ENCODE data around the gene NGFR. TPM values are rescaled to one million over a fixed set of nuclear protein-coding genes. Genes with fewer than 3 reads are reported as not detected.

Gene NGFR
- total RNA-seq, 2 donors from 2014 or later, result 0.26 TPM; not detected in 1

GRCh38 chr17:49521471-49522356, 26.6 kb downstream of the NGFR start:
- Mint-ChIP-seq H3K36me3 (no peaks in the 10 kb centered on the region), H3K27ac (no peak overlapping the region), H3K4me3 (no peak overlapping the region), H3K27me3 (peaks cover 0 to 11% of the 10 kb centered on the region in 2 donors), H3K9me3 (no peaks in the 10 kb centered on the region), H3K4me1 (ENCODE audit: low read depth in 2 of 2) (peaks cover 0 to 2% of the 10 kb centered on the region in 2 donors)
- no peak for DNase-seq (ENCODE audit: low spot score)
- no peak for ATAC-seq

GRCh38 chr17:49522357-49522890, 27.3 kb downstream of the NGFR start:
- no peaks in the 10 kb centered on the region for H3K36me3 Mint-ChIP-seq
- ATAC-seq (no peak), DNase-seq (ENCODE audit: low spot score) (no peak)
- no peak overlapping the region for H3K27ac Mint-ChIP-seq
- H3K4me3 Mint-ChIP-seq, result no peak overlapping the region
- H3K9me3 Mint-ChIP-seq, result no peaks in the 10 kb centered on the region
- H3K27me3 Mint-ChIP-seq, result peaks cover 0 to 11% of the 10 kb centered on the region in 2 donors
- H3K4me1 Mint-ChIP-seq (ENCODE audit: low read depth in 2 of 2), result peaks cover 0 to 2% of the 10 kb centered on the region in 2 donors

GRCh38 chr17:49523196-49523595, 28.1 kb downstream of the NGFR start:
- peaks cover 0 to 2% of the 10 kb centered on the region in 2 donors for H3K4me1 Mint-ChIP-seq (ENCODE audit: low read depth in 2 of 2)

GRCh38 chr17:49523706-49524472, 28.8 kb downstream of the NGFR start:
- peak; percentile 40 to 62 for ATAC-seq
- H3K9me3 Mint-ChIP-seq, result no peaks in the 10 kb centered on the region
- H3K27me3 Mint-ChIP-seq, result peaks cover 0 to 13% of the 10 kb centered on the region in 2 donors
- H3K4me3 Mint-ChIP-seq, result no peak overlapping the region
- no peaks in the 10 kb centered on the region for H3K36me3 Mint-ChIP-seq
- H3K4me1 Mint-ChIP-seq (ENCODE audit: low read depth in 2 of 2), result peaks cover 0 to 2% of the 10 kb centered on the region in 2 donors
- H3K27ac Mint-ChIP-seq, result no peak overlapping the region
- DNase-seq (ENCODE audit: low spot score), result no peak

More at GRCh38 chr17:49523196-49523595, 28.1 kb downstream of the NGFR start:
- DNase-seq (ENCODE audit: low spot score) (no peak), ATAC-seq (no peak)
- H3K27ac Mint-ChIP-seq, result no peak overlapping the region
- H3K9me3 Mint-ChIP-seq, result no peaks in the 10 kb centered on the region
- H3K27me3 Mint-ChIP-seq, result peaks cover 0 to 13% of the 10 kb centered on the region in 2 donors
- H3K4me3 Mint-ChIP-seq, result no peak overlapping the region
- H3K36me3 Mint-ChIP-seq, result no peaks in the 10 kb centered on the region

- Mint-ChIP-seq H3K36me3 (no peaks in the 10 kb centered on the region), H3K27me3 (peaks cover 0 to 13% of the 10 kb centered on the region in 2 donors), H3K4me1 (ENCODE audit: low read depth in 2 of 2) (peaks cover 0 to 2% of the 10 kb centered on the region in 2 donors), H3K4me3 (no peak overlapping the region), H3K9me3 (no peaks in the 10 kb centered on the region), H3K27ac (no peak overlapping the region)
- ATAC-seq (no peak), DNase-seq (ENCODE audit: low spot score) (no peak)
These were observed 29.6 kb downstream of the NGFR start for GRCh38 chr17:49524473-49525359.

GRCh38 chr17:49525831-49526741, 31.0 kb downstream of the NGFR start:
- DNase-seq (ENCODE audit: low spot score) (no peak), ATAC-seq (peak in 1 of 2 donors; percentile 40)
- H3K27me3 Mint-ChIP-seq, result peaks cover 0 to 8% of the 10 kb centered on the region in 2 donors
- H3K4me1 Mint-ChIP-seq (ENCODE audit: low read depth in 2 of 2), result peaks cover 0 to 2% of the 10 kb centered on the region in 2 donors
- no peak overlapping the region for H3K27ac Mint-ChIP-seq
- H3K4me3 Mint-ChIP-seq, result no peak overlapping the region
- no peaks in the 10 kb centered on the region for H3K36me3 Mint-ChIP-seq
- H3K9me3 Mint-ChIP-seq, result no peaks in the 10 kb centered on the region

- H3K9me3 Mint-ChIP-seq, result no peaks in the 10 kb centered on the region
- no peak for DNase-seq (ENCODE audit: low spot score)
- H3K36me3 Mint-ChIP-seq, result no peaks in the 10 kb centered on the region
- peaks cover 0 to 2% of the 10 kb centered on the region in 2 donors for H3K4me1 Mint-ChIP-seq (ENCODE audit: low read depth in 2 of 2)
- no peak overlapping the region for H3K27ac Mint-ChIP-seq
- no peak overlapping the region for H3K4me3 Mint-ChIP-seq
- ATAC-seq, result no peak
- peaks cover 5 to 12% of the 10 kb centered on the region in 2 donors for H3K27me3 Mint-ChIP-seq
These were observed 33.0 kb downstream of the NGFR start for GRCh38 chr17:49527927-49528651.

- H3K4me1 Mint-ChIP-seq (ENCODE audit: low read depth in 2 of 2), result no peaks in the 10 kb centered on the region
- no peak overlapping the region for H3K4me3 Mint-ChIP-seq
- DNase-seq (ENCODE audit: low spot score) (no peak), ATAC-seq (no peak)
- peaks cover 13 to 18% of the 10 kb centered on the region in 2 donors for H3K27me3 Mint-ChIP-seq
- H3K9me3 Mint-ChIP-seq, result no peaks in the 10 kb centered on the region
- H3K36me3 Mint-ChIP-seq, result no peaks in the 10 kb centered on the region
- no peak overlapping the region for H3K27ac Mint-ChIP-seq
These were observed 33.9 kb downstream of the NGFR start for GRCh38 chr17:49528966-49529365.

- no peak for DNase-seq (ENCODE audit: low spot score)
- Mint-ChIP-seq H3K27me3 (peaks cover 21 to 22% of the 10 kb centered on the region in 2 donors), H3K36me3 (no peaks in the 10 kb centered on the region), H3K4me1 (ENCODE audit: low read depth in 2 of 2) (no peaks in the 10 kb centered on the region), H3K27ac (no peak overlapping the region), H3K4me3 (no peak overlapping the region), H3K9me3 (no peaks in the 10 kb centered on the region)
- no peak for ATAC-seq
These were observed 35.0 kb downstream of the NGFR start for GRCh38 chr17:49530118-49530517.

- Mint-ChIP-seq H3K4me3 (no peak overlapping the region), H3K27ac (no peak overlapping the region)
These were observed 48.8 kb downstream of the NGFR start for GRCh38 chr17:49543860-49544259.

GRCh38 chr17:49545007-49545660, 50.0 kb downstream of the NGFR start:
- Mint-ChIP-seq H3K27me3 (peaks cover 15 to 17% of the 10 kb centered on the region in 2 donors), H3K4me1 (ENCODE audit: low read depth in 2 of 2) (peaks cover 0 to 3% of the 10 kb centered on the region in 2 donors), H3K27ac (no peak overlapping the region), H3K4me3 (no peak overlapping the region), H3K9me3 (peaks cover 4% of the 10 kb centered on the region), H3K36me3 (no peaks in the 10 kb centered on the region)
- ATAC-seq, result no peak
- DNase-seq (ENCODE audit: low spot score), result no peak

More at GRCh38 chr17:49543860-49544259, 48.8 kb downstream of the NGFR start:
- H3K4me1 Mint-ChIP-seq (ENCODE audit: low read depth in 2 of 2), result peaks cover 0 to 3% of the 10 kb centered on the region in 2 donors
- peaks cover 15 to 17% of the 10 kb centered on the region in 2 donors for H3K27me3 Mint-ChIP-seq
- peaks cover 4% of the 10 kb centered on the region for H3K9me3 Mint-ChIP-seq
- DNase-seq (ENCODE audit: low spot score) (no peak), ATAC-seq (no peak)
- no peaks in the 10 kb centered on the region for H3K36me3 Mint-ChIP-seq
